ENCODE results near the gene YES1. TPM values are rescaled to one million over a fixed set of nuclear protein-coding genes. Genes with fewer than 3 reads are reported as not detected.

YES1 gene
- total and polyA plus RNA-seq, 2 of the 8 experiments (the other 6 are each of a cell fraction or from before 2014, with no cell fraction given): 14.8 to 94.3 TPM

DNA sequence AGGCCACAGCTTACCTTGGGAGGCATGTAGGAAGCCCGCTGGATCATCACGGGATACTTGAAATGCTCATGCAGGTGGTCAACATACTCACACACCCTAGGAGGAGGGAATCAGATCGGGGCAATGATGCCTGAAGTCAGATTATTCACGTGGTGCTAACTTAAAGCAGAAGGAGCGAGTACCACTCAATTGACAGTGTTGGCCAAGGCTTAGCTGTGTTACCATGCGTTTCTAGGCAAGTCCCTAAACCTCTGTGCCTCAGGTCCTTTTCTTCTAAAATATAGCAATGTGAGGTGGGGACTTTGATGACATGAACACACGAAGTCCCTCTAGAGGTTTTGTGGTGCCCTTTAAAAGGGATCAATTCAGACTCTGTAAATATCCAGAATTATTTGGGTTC, 136.7 kb downstream of the YES1 start:
- H3K56ac ChIP-seq (replicated peaks; ENCODE audit: insufficient read length, low read depth, low read length): no peak overlapping the region
- WGBS, 2 experiments (ENCODE audit: extremely low coverage in 1 of 2, insufficient coverage in 1 of 2, insufficient read length in 1 of 2, insufficient replicate concordance in 2 of 2, low coverage in 1 of 2, low lambda C conversion rate in 2 of 2, missing lambda C conversion rate in 1 of 2): 86% methylated on average over 7 of the region's 7 CpGs; no CpG with 5 or more reads in 1 of the 2 experiments
- peaks cover 8 to 63% (median 39%) of the 10 kb centered on the region in 4 experiments; a peak in 7 of 8 replicates for H3K36me3 ChIP-seq (ENCODE audit: control insufficient read depth in 2 of 4, insufficient read depth in 4 of 4, low read length in 3 of 4)

More for the DNA sequence above, 136.7 kb downstream of the YES1 start:
- Histone ChIP-seq H2BK5ac (ENCODE audit: low read depth, low read length) (no peak overlapping the region), H2AFZ (ENCODE audit: low read length) (no peak overlapping the region), H3K4me3 (ENCODE audit: extremely low read depth in 1 of 4, insufficient read depth in 2 of 4, low read depth in 3 of 4, low read length in 4 of 4) (no peak overlapping the region), H3K4ac (replicated peaks; ENCODE audit: insufficient read length, low read depth, low read length) (no peak overlapping the region), H3K79me1 (ENCODE audit: low read depth, low read length) (no peaks in the 10 kb centered on the region), H3K14ac (ENCODE audit: insufficient read length) (no peak overlapping the region), H2AK5ac (ENCODE audit: low read depth, low read length) (no peak overlapping the region), H3K4me1 (replicated peaks in 1 of 4; ENCODE audit: control insufficient read depth in 3 of 4, insufficient read depth in 4 of 4, low read length in 3 of 4) (no peaks in the 10 kb centered on the region), H3K23me2 (ENCODE audit: low read depth, low read length) (no peaks in the 10 kb centered on the region), H3K4me2 (ENCODE audit: insufficient read depth in 1 of 2, low read depth in 2 of 2, low read length in 2 of 2) (no peak overlapping the region), H2BK20ac (ENCODE audit: low read length) (no peak overlapping the region), H3K27me3 (replicated peaks in 1 of 4; ENCODE audit: control insufficient read depth in 3 of 4, extremely low read depth in 1 of 4, insufficient read depth in 3 of 4, low read length in 3 of 4) (no peaks in the 10 kb centered on the region), H4K5ac (ENCODE audit: insufficient read length, low read depth, low read length) (no peak overlapping the region), H4K20me1 (replicated peaks in 1 of 2; ENCODE audit: control insufficient read depth in 1 of 2, insufficient read depth in 2 of 2, low read length in 2 of 2) (peaks cover 4 to 6% of the 10 kb centered on the region in 2 experiments), H4K91ac (replicated peaks; ENCODE audit: insufficient read length, low read length) (no peak overlapping the region), H4K8ac (ENCODE audit: extremely low read depth, insufficient read depth, low read length) (no peak overlapping the region; the same call in 1 of the 2 replicates), H3K9ac (replicated peaks in 1 of 4; ENCODE audit: extremely low read depth in 1 of 4, low read depth in 3 of 4, low read length in 3 of 4) (no peak overlapping the region), H3K27ac (ENCODE audit: low read depth, low read length) (no peak overlapping the region), H3K79me2 (ENCODE audit: control insufficient read depth in 1 of 2, insufficient read depth in 2 of 2, low read length in 2 of 2) (no peaks in the 10 kb centered on the region), H3K18ac (ENCODE audit: extremely low read depth, low read length) (no peak overlapping the region), H2BK15ac (ENCODE audit: low read length) (no peak overlapping the region), H2BK12ac (ENCODE audit: low read depth, low read length) (no peak overlapping the region), H2BK120ac (replicated peaks; ENCODE audit: low read depth, low read length) (no peak overlapping the region), H3K23ac (ENCODE audit: insufficient read length) (no peak overlapping the region), H3K9me3 (ENCODE audit: insufficient read depth in 2 of 2, low read depth in 1 of 2, low read length in 1 of 2) (no peaks in the 10 kb centered on the region)
- TF ChIP-seq POLR2A (IDR thresholded peaks at IDR 0.05; ENCODE audit: control extremely low read depth in 1 of 2, low read depth in 2 of 2, low read length in 2 of 2) (no peak), KDM1A (IDR thresholded peaks at IDR 0.05; ENCODE audit: borderline replicate concordance, low read length) (no peak)
- no peak for DNase-seq (ENCODE audit: low read depth in 1 of 2, low spot score in 2 of 2)
- FAIRE-seq: no peak
- CTCF ChIA-PET (ENCODE audit: partially characterized antibody): interaction anchor here (0.9 to 1.2 kb wide), 3 partner anchors 9 to 56 kb away, joined by 3 to 6 read pairs (median 4); no protein-coding TSS in a partner anchor
- POLR2A ChIA-PET (ENCODE audit: partially characterized antibody): interaction anchor here (1.2 to 1.5 kb wide), 2 partner anchors 11 to 17 kb away, joined by 4 read pairs; no protein-coding TSS in a partner anchor
